ENCODE results near the gene KRTAP10-11. TPM values are rescaled to one million over a fixed set of nuclear protein-coding genes. Genes with fewer than 3 reads are reported as not detected.
"Not testable (repeated sequence)": the region's sequence is repeated elsewhere in the genome, so short reads cannot be mapped to it uniquely, and the experiment has no call there.

KRTAP10-11 gene
- total RNA-seq, 1 donor from 2014 or later = 0.69 TPM

DNA sequence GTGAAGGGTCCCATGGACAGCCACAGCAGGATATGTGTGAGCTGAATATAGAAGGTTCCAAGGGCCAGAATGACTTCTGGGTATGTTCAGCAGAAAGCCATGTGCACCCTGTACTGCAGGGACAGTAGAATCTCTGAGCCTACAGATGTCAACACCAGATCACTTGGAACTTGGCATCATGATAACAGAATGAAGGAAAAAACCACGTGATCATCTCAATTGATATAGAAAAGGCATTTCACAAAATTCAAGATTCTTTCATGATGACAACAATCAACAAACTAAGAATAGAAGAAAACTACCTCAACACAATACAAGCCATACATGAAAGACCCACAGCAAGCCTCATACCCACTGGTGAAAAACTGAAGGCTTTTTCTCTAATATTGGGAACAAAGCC is 21.4 kb downstream of the KRTAP10-11 start:
- DNase-seq = no peak

DNA sequence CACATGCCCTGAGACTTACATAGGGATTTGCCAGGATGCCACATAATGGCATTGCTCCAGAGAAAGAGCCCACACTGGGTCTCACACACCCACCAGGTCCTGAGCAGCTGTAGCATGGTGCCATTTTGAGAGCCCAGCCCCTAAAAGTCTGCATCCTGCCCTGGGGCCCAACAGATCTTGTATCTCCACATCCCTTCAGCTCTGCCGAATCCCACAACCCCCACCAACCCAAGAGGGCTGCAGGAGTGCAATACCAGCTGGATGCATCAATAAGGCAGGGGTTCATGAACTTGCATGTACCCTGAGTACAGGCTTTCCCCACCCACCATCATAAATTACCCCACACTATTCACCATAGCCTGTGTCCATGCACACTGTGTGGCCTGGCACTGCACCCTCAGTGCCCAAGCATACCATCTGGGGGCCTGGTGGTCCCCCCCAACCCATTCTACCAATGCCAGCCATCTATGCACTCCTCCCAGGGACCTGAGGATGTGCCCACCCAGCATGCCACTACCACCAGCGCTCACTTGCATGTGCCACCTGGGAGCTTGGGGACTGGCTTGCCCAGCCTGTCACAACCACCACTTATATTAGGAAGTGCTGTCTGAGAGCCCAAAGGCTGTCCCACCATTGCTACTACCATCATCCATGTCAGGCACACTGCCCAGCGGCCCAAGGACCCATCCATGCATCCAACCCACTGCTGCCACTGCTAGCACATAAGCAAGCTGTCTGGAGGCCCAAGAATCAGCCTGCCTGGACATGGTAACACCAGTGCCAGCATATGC is 24.6 kb downstream of the KRTAP10-11 start:
- DNase-seq = no peak

DNA sequence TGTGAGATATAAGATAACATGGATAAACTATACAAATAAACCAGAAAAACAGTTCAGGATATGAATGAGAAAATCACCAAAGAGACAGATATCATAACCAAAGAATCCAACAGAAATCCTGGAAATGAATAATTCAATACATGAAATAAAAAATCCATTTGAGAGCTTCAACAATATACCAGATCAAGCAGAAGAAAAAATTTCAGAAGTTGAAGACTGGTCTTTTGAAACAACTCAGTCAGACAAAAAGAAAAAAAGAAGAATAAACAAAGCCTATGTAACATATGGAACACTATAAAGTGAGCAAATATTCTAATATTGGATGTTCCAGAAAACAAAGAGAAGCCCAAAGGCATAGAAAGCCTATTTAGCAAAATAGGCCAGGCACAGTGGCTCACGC is 25.7 kb downstream of the KRTAP10-11 start:
- DNase-seq = no peak

DNA sequence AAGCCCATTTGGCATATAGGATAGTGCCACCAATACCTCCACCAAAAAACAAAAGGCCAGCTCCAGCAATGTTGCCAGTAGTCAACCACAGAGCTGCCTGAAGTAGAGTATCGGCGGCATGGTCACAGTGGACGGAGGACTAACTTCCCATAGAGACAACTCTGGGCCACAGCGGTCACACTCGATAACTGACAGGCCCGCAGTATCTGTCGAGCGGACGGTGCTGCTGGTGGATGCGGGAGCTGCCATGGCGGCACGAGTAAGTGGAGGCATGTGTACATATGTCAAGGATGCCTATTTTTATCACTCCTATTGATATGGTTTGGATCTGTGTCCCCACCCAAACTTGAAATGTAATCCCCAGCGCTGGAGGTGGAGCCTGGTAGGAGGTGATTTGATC is 31.7 kb downstream of the KRTAP10-11 start:
- DNase-seq = no peak

DNA sequence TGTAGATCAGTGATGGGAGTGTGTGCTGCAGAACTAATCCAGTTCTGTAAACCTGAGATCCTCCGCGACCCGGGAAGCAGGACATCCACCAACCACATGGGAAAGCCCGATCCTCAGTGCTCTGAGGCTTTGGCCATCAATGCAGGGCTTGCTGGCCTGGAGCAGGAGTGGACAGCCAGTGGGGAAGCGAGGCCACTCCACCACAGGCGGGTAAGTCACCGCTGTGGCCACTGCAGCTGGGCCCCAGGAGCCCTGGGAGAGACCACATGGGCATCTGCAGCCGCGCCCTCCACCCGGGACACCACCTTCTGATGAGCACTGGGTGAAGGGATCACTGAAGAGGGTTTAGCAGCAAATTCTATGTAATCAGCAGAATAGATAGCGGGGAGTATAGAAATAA is 34.9 kb downstream of the KRTAP10-11 start:
- no peak for DNase-seq

DNA sequence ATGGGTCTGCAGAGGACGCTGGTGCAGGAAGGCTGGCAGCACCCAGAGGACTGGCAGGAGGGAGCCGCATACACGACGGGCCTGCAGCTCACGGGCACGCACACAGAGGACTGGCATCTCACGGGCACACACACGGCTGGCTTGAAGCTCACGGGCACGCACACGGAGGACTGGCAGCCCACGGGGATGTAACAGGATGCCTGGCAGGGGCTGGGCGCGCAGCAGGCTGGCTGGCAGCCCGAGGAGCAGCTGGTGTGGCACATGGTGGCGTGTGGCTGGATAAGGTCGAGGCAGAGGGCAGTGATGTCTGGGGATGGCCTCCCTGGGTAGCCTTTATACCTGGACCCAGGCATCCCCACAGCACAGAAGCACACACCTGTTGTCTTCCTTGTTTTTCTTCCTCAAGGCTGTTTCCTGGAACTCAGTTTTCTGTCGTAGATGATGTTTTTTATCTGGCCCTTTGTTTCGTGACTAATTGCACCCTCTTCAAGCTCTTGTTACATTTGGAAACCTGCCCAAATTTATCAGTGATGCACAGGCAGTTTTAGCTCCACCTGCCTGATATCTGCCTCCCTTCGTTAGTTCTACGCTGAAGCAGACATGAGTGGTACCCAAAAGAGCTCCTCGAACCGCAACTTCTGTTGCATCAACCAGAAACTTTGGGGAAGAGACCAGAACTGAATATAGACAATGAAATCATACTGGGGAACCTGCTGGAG is 35.8 kb downstream of the KRTAP10-11 start, which contains the start of gene KRTAP12-1:
Gene KRTAP12-1 (minus strand): TSS at position 303 of the 719 bp plus-strand sequence. CDS start 40 bp downstream, at position 263.
- DNase-seq = no peak

DNA sequence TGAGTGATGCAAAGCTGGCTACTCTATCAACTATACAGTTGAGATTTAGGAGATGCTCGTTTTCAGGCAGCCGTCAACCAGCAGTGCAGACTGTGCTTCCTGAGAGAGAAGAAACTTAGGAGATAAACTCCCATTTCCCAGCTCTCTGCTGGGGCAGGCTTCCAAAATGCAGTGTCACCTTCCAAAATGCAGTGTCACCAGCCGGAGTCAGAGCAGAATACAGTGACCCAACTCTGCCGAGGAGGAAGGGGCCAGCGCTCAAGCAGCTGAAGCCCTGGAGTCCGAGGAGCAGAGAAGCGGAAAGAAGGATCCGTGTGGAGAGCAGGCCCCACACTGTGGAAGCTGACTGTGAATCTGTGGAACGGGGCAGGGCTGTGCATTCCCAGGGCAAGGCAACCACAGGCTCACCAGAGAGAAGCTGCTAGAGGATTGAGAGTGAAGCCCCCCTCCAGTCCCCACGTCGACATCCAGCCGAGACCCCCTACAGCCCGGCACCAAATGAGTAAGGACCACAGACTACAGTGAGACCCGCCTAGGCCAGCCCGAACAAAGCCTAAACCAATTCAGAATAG is 36.5 kb downstream of the KRTAP10-11 start:
- DNase-seq = no peak

DNA sequence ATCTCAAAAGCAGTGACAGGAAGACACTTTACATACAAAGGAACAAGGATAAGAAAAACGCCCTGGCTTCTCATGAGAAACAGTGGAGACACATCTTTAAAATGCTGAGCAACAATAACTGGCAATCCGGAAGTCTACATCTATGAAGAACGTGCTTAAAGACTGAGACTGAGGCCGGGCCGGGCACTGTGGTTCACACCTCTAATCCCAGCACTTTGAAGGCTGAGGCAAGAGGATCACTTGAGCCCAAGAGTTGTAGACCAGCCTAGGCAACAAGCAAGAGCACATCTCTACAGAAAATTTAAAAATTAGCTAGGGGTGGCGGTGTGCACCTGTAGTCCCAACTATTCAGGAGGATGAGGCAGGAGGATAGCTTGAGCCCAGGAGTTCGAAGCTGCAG is 37.9 kb downstream of the KRTAP10-11 start:
- no peak for DNase-seq

DNA sequence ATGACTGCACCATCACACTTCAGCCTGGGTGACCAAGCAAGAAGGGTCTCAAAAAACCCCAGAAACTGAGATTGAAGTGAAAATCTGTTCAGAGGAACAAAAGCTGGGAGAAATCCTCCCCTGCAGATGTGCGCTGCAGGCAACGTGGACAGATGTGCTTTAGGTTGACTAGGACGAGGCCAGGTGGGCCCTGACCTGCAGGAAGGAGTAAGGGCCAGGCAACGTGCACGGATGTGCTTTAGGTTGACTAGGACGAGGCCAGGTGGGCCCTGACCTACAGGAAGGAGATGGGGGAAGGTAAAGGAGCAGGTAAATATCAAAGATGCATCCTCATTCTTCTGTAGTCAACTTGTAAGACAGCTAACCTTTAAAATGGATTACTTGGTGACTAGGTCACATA is 38.3 kb downstream of the KRTAP10-11 start:
- no peak for DNase-seq

DNA sequence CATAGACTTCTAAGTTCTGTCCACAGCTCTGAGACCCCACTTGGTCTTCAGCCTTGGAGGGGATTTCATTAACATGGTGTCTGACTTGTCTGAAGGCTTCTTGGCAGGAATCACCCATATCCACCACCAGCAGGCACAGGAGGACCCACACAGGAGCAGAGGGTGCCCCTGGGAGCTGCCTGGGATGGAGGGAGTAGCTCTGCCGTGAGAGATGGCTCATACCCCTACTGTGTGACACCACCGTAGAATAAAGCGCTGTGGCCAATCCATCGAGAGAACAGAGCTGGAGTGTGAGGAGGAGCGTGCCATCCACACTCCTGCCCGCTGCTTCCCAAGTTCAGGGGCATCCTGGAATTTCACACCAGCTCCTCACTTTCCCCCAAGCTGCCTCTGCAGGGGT is 38.8 kb downstream of the KRTAP10-11 start:
- DNase-seq = not testable (repeated sequence)

DNA sequence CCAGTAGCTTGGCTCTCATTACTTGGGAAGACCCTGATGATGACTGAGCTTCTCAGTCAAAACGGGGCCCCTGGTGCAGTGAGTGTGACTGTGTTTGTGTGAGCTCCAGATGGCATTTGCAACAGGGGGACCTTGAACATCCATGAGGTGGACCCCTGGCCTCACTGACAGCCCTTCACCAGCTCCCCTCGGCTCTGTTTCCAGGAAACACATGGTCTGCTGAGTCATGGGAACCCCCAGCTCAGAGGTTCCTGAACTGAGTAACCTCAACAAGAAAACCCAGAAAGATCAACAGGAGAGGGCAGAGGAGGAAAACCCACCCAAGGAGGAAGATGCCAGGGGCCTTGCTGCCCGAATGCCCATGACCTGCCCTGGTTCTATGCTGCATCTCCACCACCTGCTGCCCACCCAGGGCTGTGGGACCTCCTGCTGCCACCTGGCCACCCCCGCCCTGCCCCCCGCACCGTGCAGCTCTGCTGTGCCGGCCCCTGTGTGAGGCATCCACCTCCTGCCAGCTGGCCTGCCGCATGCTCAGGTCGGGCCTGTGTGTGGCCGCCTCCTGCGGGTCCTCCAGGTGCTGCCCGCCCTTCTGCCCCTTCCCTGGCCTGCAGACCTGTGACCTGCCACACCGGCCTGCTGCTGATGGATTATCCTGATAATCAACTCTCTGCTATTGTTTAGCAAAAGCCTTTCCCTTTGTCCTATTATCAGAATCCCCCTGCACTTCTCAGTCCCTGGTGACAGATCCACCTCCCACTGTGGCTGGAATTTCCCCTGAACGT is 40.0 kb downstream of the KRTAP10-11 start:
- no peak for DNase-seq

DNA sequence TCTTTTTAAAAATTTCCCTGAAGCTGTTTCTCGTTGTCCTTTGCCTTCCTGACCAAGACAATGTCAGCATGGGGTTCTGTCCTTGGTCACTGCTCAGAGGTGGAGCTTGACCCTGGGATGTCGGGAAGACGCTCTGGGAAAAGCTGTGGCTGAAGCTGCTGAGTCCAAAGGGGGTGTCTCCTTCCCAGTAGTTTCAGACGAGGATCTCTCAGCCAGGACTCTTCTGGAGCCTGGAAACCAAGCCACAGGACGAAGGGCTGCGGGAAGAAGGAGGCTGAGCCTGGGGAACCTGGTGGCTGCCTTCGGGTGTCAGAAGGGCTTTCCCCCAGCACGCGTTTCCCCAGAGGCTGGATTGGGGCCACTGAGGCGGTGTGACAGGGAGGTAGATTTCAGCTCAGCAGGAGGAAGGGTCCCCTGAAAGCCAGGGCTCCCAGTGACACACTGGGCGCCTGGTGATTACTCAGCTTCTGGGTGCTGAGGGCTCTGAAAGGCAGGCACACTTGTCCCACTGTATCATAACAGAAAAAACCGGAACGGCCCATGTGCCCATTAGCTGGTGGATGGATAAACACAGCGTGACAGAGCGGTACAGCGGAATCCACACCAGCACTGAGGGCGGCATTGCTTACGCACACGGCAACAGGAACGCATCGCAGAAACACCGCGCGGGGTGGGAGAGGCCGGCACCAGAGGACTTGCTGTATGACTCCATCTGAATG is 40.8 kb downstream of the KRTAP10-11 start:
- DNase-seq = no peak

DNA sequence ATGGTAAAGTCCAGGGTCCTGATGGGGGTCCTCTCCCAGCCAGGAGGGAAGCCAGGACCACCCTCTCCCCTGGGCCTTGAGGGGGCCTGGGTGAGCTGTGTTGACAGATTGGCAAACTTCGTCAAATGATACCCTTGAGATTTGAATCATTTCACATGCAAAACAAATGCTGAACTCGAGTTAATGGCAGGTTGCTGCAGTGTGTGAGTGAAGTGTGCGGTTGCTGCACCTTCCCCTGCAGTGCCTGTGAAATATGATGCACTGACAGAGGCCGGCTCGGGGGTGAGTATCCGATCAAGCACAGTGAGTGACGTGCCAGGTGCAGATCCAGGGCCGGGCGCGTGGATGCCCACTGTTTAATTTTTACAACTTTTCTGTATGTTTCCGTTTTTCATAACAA is 41.5 kb downstream of the KRTAP10-11 start:
- no peak for DNase-seq

DNA sequence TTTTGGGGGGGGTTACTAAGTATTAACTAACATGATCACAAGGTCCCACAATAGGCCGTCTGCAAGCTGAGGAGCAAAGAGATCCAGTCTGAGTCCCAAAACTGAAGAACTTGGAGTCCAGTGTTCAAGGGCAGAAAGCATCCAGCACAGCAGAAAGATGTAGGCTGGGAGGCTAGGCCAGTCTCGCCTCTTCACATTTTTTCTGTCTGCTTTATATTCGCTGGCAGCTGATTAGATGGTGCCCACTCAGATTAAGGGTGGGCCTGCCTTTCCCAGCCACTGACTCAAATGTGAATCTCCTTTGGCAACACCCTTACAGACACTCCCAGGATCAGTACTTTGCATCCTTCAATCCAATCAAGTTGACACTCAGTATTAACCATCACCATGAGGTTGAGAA is 43.5 kb downstream of the KRTAP10-11 start:
- DNase-seq = not testable (repeated sequence)

DNA sequence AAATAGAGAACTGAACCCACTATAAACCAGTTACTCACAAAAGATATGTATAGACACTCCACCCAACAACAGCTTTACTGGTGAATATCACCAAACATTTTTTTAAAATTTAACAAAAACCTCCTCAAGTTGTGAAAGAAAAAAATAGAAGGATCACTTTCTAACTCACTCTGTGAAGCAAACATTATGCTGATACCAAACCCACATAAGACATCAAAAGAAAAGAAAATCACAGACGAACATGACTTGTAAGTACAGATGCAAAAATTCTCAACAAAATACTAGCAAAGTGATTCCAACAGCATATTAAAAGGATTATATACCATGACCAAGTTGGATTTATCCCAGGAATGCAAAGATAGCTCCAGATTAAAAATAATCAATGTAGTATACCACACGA is 45.5 kb downstream of the KRTAP10-11 start:
- no peak for DNase-seq

DNA sequence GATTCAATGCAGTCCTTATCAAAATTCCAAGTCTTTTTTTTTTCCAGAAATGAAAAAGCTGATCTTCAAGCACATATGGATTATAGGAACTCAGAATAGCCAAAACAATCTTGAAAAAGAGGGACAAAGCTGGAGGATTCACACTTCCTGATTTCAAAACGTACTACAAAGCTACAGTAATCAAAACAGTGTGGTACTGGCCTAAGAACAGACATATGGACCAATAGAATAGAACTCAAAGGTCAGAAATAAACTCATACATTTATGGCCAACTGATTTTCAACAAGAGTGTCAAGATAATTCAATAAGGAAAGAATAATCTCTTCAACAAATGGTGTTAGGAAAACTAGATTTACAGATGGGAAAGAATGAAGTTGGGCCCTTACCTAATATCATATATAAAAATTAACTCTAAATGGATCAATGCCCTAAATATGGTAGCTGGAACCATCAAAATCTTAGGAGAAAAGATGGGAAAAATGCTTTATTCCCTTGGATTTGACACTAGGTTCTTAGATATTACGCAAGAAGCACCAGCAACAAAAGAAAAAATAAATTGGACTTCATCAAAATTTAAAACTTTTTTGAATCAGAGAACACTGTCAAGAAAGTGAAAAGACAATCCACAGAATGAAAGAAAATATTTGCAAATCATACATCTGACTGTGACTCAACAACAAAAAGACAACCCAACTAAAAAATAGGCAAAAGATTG is 46.7 kb downstream of the KRTAP10-11 start:
- DNase-seq = no peak

DNA sequence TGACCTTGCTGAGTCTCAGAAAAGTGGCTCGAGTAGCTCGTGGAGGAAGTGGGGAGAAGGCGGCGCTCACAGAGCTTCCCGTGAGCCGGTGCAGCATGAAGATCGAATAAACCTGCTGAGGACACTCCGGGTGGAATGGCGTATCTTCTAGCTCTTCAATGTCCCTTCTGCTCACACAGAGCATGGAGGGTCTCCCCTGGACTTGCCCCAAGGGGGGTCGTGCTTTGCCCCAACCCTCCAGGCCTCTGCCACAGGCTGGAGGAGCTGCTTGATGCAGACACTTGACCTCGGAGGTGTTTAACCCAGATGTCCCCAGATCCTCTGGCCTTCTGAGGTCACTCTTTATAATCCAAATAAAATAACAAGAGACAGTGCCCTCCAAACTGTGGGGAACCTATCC is 48.6 kb downstream of the KRTAP10-11 start:
- DNase-seq = no peak

DNA sequence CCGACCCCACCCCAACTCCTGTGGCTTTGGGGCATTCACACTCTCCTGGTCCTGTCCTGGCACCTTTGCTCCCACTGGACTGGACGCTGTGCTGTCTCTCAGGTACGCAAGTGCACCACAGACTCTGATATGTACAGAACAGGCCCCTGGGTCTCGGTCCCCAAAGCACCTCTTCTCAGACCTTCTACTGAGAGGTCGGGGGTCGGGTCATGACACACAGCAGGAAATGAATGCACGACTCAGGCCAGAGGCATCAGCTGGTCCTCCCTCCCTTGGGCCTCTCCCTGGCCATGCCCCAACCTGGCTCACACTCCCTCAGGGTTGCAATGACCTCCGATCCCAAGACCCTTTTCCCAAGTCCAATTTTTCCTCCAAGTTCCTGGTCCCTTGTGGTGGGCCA is 49.0 kb downstream of the KRTAP10-11 start:
- DNase-seq = no peak

DNA sequence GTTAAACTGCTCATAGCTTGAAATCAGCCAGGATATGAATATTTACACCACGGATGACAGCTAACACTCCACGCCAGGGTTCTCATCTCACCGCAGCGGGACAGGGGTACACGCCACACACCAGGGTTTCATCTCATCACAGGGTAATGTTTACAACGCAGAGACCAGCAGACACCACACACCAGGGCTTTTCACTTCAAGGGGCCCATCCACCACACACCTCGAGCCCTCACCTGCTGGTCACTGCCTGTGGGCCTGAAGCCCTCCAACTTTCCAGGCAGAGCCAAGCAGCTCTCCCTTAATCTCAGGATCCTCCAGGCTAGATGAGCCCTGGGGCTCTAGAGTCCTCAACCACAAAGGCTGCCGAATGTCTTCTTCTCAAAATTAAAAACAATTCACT is 49.4 kb downstream of the KRTAP10-11 start:
- no peak for DNase-seq

DNA sequence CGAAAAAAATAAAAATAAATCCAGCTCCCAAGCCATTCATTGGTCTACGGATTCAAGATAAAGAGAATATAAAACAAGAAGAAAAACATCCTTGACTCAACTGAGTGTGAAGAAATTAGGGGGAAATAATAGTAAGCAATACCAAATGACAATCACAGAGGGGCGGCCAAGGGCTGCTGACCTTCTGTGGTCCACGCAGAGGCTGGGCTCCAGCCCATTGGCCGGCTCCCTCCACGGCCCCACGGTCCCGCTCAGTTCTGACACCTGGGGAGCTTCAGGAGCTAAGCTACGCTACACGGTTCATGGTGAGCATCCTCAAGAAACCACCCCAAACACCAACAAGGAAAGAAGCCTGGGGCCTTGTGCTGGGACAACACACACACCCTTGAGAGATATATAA is 50.4 kb downstream of the KRTAP10-11 start:
- no peak for DNase-seq

All from skin of body (tissue), 2 donors.